Astrocyte (in vitro differentiated cells and primary cell): ENCODE measurements around the gene GRPEL2. TPM values are rescaled to one million over a fixed set of nuclear protein-coding genes. Genes with fewer than 3 reads are reported as not detected.
A peak's percentile ranks its signal among the peaks of the same experiment; 100 is the strongest.

Experiments used
- DNase-seq: peaks from one replicate; pipeline ENCODE4 v3.0.0-alpha.2; 2010; ENCODE audit warnings: low read depth
- FAIRE-seq: peaks from 2 replicates; lab custom pipeline; 2011; peaks lifted over from hg19 to GRCh38; lab: Jason Lieb, UNC
- H2AFZ ChIP-seq: 2 replicates; pipeline ENCODE4 v1.6.0; 2012; ENCODE audit warnings: low read depth, low read length, inconsistent platforms
- H3K27ac ChIP-seq: 2 replicates; pipeline ENCODE4 v1.5.1; 2011; ENCODE audit warnings: low read depth, low read length, inconsistent platforms
- H3K27me3 ChIP-seq: 2 replicates; pipeline ENCODE4 v1.6.0; 2011; ENCODE audit warnings: low read length, inconsistent platforms; ENCODE audit not compliant: insufficient read depth
- H3K36me3 ChIP-seq: 2 replicates; pipeline ENCODE4 v1.5.1; 2011; ENCODE audit warnings: low read length, inconsistent platforms; ENCODE audit not compliant: insufficient read depth
- H3K4me1 ChIP-seq: 2 replicates; pipeline ENCODE4 v1.5.1; 2011; ENCODE audit warnings: low read length, inconsistent platforms; ENCODE audit not compliant: insufficient read depth
- H3K4me2 ChIP-seq: 2 replicates; pipeline ENCODE4 v1.6.0; 2012; ENCODE audit warnings: low read length, inconsistent platforms
- H3K4me3 ChIP-seq: 2 replicates; pipeline ENCODE4 v1.5.1; 2011; ENCODE audit warnings: low read depth, mild to moderate bottlenecking, low read length, inconsistent platforms; ENCODE audit not compliant: insufficient read depth
- H3K79me2 ChIP-seq: 2 replicates; pipeline ENCODE4 v1.6.0; 2012; ENCODE audit warnings: mild to moderate bottlenecking, low read length, inconsistent platforms; ENCODE audit not compliant: insufficient read depth
- H3K9ac ChIP-seq: 2 replicates; pipeline ENCODE4 v1.6.0; 2012; ENCODE audit warnings: mild to moderate bottlenecking, low read length, inconsistent platforms
- H3K9me3 ChIP-seq: 2 replicates; pipeline ENCODE4 v1.5.1; 2012; ENCODE audit warnings: low read depth, mild to moderate bottlenecking, low read length, inconsistent platforms; ENCODE audit not compliant: insufficient read depth
- H4K20me1 ChIP-seq: 2 replicates; pipeline ENCODE4 v1.6.0; 2012; ENCODE audit warnings: low read length, inconsistent platforms; ENCODE audit not compliant: insufficient read depth
- H3K27ac Mint-ChIP-seq: one replicate; pipeline ENCODE4 v1.8.0; 2021; ENCODE audit warnings: mild to moderate bottlenecking, mixed read lengths; ENCODE audit not compliant: unreplicated experiment
- H3K27me3 Mint-ChIP-seq: one replicate; pipeline ENCODE4 v1.8.0; 2021; ENCODE audit warnings: low read depth, mixed read lengths; ENCODE audit not compliant: unreplicated experiment
- H3K36me3 Mint-ChIP-seq: one replicate; pipeline ENCODE4 v1.8.0; 2021; ENCODE audit warnings: low read depth, mixed read lengths; ENCODE audit not compliant: unreplicated experiment
- H3K4me1 Mint-ChIP-seq: one replicate; pipeline ENCODE4 v1.8.0; 2021; ENCODE audit warnings: low read depth, mixed read lengths; ENCODE audit not compliant: unreplicated experiment
- H3K4me3 Mint-ChIP-seq: one replicate; pipeline ENCODE4 v1.8.0; 2021; ENCODE audit warnings: mild to moderate bottlenecking, moderate library complexity, mixed read lengths; ENCODE audit not compliant: unreplicated experiment
- H3K9me3 Mint-ChIP-seq: one replicate; pipeline ENCODE4 v1.8.0; 2021; ENCODE audit warnings: mild to moderate bottlenecking, mixed read lengths; ENCODE audit not compliant: unreplicated experiment
- EZH2 ChIP-seq: IDR thresholded peaks from 2 replicates; pipeline ENCODE4 v1.6.1; 2012; ENCODE audit warnings: mild to moderate bottlenecking, low read length, inconsistent platforms; ENCODE audit not compliant: insufficient read depth
- total RNA-seq: library from RNA; stranded (reverse); gene quantifications from 2 replicates; pipeline ENCODE4 v1.2.1, GENCODE V29; 2021
- TF ChIP-seq, protein P1 (sequence below): IDR thresholded peaks from 2 replicates; pipeline ENCODE4 v1.5.1; 2011; ENCODE audit warnings: low read depth, mild to moderate bottlenecking, inconsistent platforms, low read length, moderate library complexity; ENCODE audit not compliant: insufficient read depth

GRPEL2 gene
- total RNA-seq, 1 donor from 2014 or later = 26.0 TPM

DNA sequence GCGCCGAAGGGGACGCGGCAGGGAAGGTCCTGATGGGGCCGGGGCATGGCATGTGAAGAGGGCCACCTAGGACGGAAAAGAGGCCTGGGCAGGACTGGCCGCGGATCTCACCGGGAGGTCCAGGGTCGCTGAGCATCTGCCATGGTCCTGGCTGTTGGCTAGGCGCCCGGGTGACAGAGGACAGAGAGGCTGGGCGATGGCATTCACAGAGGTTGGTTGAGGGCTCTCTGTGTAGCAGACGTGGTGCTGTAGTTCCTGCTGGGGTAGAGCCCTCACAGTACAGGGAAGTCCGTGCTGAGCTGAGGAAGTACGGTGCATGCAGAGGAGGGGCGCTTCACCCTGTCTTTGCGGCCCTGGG is 13.0 kb downstream of the GRPEL2 start:
- peak overlapping the region; percentile 81 for H3K9ac ChIP-seq
- peak overlapping the region; percentile 64 for H3K27ac Mint-ChIP-seq
- H3K4me1 Mint-ChIP-seq = peaks cover 3% of the 10 kb centered on the region
- H3K4me1 ChIP-seq = peaks cover 5% of the 10 kb centered on the region
- H3K36me3 Mint-ChIP-seq = peaks cover 9% of the 10 kb centered on the region
- FAIRE-seq = no peak
- H3K79me2 ChIP-seq = no peaks in the 10 kb centered on the region
- H4K20me1 ChIP-seq = peaks cover 13% of the 10 kb centered on the region
- peak overlapping the region; percentile 38 for H3K27ac ChIP-seq
- no peaks in the 10 kb centered on the region for H3K9me3 ChIP-seq
- H3K4me3 ChIP-seq = peak overlapping the region; percentile 63
- H3K4me3 Mint-ChIP-seq = peak overlapping the region; percentile 93
- no peak for TF ChIP-seq EZH2
- TF ChIP-seq, protein P1, sequence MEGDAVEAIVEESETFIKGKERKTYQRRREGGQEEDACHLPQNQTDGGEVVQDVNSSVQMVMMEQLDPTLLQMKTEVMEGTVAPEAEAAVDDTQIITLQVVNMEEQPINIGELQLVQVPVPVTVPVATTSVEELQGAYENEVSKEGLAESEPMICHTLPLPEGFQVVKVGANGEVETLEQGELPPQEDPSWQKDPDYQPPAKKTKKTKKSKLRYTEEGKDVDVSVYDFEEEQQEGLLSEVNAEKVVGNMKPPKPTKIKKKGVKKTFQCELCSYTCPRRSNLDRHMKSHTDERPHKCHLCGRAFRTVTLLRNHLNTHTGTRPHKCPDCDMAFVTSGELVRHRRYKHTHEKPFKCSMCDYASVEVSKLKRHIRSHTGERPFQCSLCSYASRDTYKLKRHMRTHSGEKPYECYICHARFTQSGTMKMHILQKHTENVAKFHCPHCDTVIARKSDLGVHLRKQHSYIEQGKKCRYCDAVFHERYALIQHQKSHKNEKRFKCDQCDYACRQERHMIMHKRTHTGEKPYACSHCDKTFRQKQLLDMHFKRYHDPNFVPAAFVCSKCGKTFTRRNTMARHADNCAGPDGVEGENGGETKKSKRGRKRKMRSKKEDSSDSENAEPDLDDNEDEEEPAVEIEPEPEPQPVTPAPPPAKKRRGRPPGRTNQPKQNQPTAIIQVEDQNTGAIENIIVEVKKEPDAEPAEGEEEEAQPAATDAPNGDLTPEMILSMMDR = no peak
- no peaks in the 10 kb centered on the region for H3K27me3 ChIP-seq
- no peaks in the 10 kb centered on the region for H3K9me3 Mint-ChIP-seq
- H3K4me2 ChIP-seq = peak overlapping the region; percentile 92
- no peaks in the 10 kb centered on the region for H3K27me3 Mint-ChIP-seq
- no peak for DNase-seq
- H2AFZ ChIP-seq = peak overlapping the region; percentile 87
- peaks cover 5% of the 10 kb centered on the region for H3K36me3 ChIP-seq

DNA sequence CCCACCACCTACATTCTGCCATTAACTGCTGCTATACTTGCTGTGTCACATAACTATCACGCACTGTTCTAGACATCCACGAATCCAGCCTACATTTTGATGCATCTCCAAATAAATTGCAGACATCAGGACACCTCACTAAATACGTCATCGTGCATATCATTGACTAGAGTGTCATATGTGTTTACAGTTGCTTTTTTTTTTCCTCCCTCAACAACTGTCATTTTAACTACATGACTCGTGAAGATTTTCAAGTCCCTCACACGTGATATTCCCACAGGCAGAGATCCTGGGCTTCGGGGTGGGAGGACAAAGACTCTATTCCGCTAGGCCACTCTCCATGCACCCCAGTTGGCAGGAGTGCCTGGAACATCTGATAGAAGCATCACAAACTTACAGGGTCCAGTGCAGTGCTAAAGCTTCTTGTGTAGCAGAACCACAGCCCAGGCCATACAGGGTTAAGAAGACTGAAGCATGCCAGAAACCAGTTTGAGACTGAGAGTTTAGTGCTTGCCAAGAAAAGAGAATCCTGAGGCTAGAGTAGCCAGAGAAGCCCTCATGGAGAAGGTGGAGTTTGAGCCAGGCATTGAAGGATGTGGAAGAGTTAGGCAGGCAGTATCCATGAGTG is 13.7 kb downstream of the GRPEL2 start:
- Histone ChIP-seq H3K36me3 (no peaks in the 10 kb centered on the region), H4K20me1 (peaks cover 9% of the 10 kb centered on the region), H3K27me3 (no peaks in the 10 kb centered on the region), H2AFZ (no peak overlapping the region), H3K4me3 (peak overlapping the region; percentile 63), H3K9ac (no peak overlapping the region), H3K4me2 (peak overlapping the region; percentile 92), H3K9me3 (no peaks in the 10 kb centered on the region), H3K4me1 (peaks cover 5% of the 10 kb centered on the region), H3K79me2 (no peaks in the 10 kb centered on the region), H3K27ac (no peak overlapping the region)
- no peak for FAIRE-seq
- Mint-ChIP-seq H3K9me3 (no peaks in the 10 kb centered on the region), H3K36me3 (peaks cover 9% of the 10 kb centered on the region), H3K4me3 (peak overlapping the region; percentile 93), H3K4me1 (peaks cover 3% of the 10 kb centered on the region), H3K27ac (peak overlapping the region; percentile 36), H3K27me3 (no peaks in the 10 kb centered on the region)
- no peak for TF ChIP-seq EZH2
- TF ChIP-seq, protein P1 = no peak
- DNase-seq = no peak

DNA sequence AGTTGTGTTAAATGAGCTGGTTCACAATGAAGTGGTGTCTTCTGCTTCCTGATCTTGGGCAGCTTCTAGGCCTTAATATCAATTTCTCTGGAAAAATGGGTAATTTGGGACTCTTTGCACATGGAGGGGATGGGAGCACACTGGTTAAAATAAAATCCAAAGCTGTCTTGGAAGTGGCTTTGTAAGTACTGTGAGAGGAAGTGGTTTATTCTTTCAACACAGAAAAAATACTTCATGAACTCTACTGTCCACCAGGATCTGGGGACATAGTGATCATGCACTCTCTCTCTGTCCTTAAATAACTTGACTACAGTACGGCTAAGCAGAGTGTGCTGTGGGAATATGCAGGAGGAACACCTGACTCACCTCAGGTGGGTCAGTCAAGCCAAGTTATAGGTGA is 15.0 kb downstream of the GRPEL2 start:
- no peak for DNase-seq
- FAIRE-seq = no peak
- H3K9ac ChIP-seq = no peak overlapping the region
- H3K4me3 ChIP-seq = no peak overlapping the region
- no peak overlapping the region for H3K4me2 ChIP-seq
- TF ChIP-seq, protein P1 = no peak
- TF ChIP-seq EZH2 = no peak
- no peak overlapping the region for H2AFZ ChIP-seq
- H3K36me3 Mint-ChIP-seq = peaks cover 5% of the 10 kb centered on the region
- H4K20me1 ChIP-seq = no peaks in the 10 kb centered on the region
- no peaks in the 10 kb centered on the region for H3K79me2 ChIP-seq
- H3K27me3 ChIP-seq = no peaks in the 10 kb centered on the region
- no peak overlapping the region for H3K4me3 Mint-ChIP-seq
- H3K36me3 ChIP-seq = no peaks in the 10 kb centered on the region
- H3K4me1 ChIP-seq = peaks cover 5% of the 10 kb centered on the region
- H3K27ac ChIP-seq = no peak overlapping the region
- H3K27me3 Mint-ChIP-seq = no peaks in the 10 kb centered on the region
- H3K4me1 Mint-ChIP-seq = peaks cover 3% of the 10 kb centered on the region
- no peak overlapping the region for H3K27ac Mint-ChIP-seq
- H3K9me3 Mint-ChIP-seq = no peaks in the 10 kb centered on the region
- H3K9me3 ChIP-seq = no peaks in the 10 kb centered on the region
